HG03280 (cell line): ENCODE data around the gene SCN2B.

Source experiments
- ATAC-seq: cut with Tn5 transposase; IDR thresholded peaks from one replicate; pipeline ENCODE4 v1.9.1; 2021; ENCODE audit warnings: mild to moderate bottlenecking, moderate library complexity; ENCODE audit not compliant: unreplicated experiment

Gene SCN2B

GRCh38 chr11:118175993-118176777, at the start of gene SCN2B:
Gene SCN2B, minus strand, starts transcription at chr11:118176639. Its CDS starts 208 bp downstream, at chr11:118176431.
- no peak for ATAC-seq

- ATAC-seq, result peak; percentile 45
These were observed 48.2 kb upstream of the SCN2B start, which contains the start of gene JAML for GRCh38 chr11:118224511-118225188. Gene JAML, minus strand, starts transcription at chr11:118225011. Its CDS starts 10,145 bp downstream, at chr11:118214866.

GRCh38 chr11:118223992-118224391, 47.6 kb upstream of the SCN2B start:
- no peak for ATAC-seq

DNA sequence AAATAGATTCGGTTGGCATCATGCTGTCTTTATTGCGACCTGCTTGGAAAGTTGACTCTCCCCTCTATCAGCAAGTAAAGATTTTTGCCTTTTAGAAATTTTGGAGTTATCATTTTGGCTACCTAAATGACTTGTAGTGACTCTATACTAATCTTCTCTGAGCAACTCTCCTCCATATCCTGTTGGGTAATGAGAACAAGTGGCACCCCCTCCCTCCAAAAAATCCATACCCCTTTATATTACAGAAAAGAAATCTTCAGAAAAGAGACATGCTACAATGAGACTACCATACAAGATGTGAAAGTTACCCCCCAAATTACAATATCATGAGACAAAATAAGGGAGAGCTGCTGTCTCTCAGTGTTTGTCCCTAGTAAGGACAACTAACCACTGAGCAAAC, 47.1 kb upstream of the SCN2B start:
- ATAC-seq, result no peak

- ATAC-seq, result no peak
These were observed 46.0 kb upstream of the SCN2B start for GRCh38 chr11:118222437-118222836.

DNA sequence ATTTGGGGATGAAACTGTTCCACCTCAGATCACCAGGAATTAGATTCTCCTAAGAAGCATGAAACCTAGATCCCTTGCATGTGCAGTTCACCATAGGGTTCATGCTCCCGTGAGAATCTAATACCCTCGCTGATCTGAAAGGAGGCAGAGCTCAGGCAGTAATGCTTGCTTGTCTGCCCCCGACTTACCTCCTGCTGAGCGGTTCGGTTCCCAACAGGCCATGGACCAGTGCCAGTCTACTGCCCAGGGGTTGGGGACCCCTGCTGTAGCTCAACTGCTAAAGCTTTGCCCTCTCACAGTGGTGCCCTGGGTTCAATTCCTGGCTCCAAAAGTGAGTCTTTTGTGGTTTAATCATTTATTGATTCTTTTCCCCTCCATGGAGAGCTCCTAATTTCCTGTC, 45.0 kb upstream of the SCN2B start:
- ATAC-seq, result no peak

- ATAC-seq, result no peak
These were observed 43.3 kb upstream of the SCN2B start for GRCh38 chr11:118219732-118220131.

DNA sequence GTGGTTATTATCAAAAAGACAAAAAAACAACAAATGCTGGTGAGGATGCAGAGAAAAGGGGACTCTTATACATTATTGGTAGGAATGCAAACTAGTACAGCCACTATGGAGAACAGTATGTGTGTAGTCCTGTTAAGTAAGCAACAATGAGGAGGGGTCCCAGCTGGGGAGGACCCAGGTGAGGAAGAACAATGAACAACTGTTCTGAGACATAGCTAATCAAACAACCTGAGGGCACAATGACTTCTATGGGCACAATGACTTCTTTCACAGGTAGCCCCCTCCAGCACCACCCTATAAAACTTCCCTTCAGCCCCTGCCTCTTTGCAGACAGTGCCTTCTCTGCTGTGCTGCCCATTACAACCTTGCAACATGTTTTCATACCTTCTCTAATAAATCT, 42.8 kb upstream of the SCN2B start:
- no peak for ATAC-seq

- no peak for ATAC-seq
These were observed 41.1 kb upstream of the SCN2B start for GRCh38 chr11:118217575-118217974.

GRCh38 chr11:118216621-118217481, 40.4 kb upstream of the SCN2B start:
- no peak for ATAC-seq

- ATAC-seq, result no peak
These were observed 39.3 kb upstream of the SCN2B start for GRCh38 chr11:118215765-118216164.

DNA sequence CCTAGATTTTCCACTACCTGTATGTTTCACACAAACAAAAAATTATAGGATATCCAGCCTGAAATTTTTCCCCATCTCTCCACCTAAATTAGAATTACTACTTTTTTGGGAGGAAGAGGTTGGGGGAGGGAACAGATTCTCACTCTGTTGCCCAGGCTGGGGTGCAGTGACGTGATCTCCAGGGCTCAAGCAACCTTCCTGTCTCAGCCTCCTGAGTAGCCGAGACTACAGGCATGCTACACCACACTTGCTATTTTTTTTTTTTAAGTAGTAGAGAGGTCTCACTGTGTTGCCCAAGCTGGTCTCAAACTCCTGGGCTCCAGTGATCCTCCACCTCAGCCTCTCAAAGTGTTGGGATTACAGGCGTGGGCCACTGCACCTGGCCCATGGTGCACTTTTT, 38.8 kb upstream of the SCN2B start:
- no peak for ATAC-seq

GRCh38 chr11:118214210-118214914, 37.9 kb upstream of the SCN2B start:
- ATAC-seq, result no peak

- ATAC-seq, result no peak
These were observed 37.3 kb upstream of the SCN2B start for GRCh38 chr11:118213781-118214180.

DNA sequence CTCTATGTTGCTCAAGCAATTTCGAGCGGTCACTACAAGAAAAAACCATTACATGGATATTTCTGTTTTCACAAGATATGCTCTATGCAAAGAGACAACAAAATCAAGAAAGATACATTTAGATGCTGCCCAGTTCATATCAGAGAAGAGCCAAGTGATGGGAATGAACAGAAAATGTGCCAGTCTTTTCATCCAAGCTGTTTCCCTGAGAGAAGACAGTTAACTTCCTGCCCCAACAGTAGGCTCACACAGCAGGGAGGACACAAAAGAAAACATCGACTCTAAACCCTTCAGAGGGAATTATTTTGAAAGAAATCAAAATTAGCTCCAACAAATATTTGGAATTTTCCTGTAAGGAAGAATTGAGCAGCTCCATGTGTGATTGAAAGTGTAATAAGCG, 36.8 kb upstream of the SCN2B start:
- ATAC-seq, result no peak

DNA sequence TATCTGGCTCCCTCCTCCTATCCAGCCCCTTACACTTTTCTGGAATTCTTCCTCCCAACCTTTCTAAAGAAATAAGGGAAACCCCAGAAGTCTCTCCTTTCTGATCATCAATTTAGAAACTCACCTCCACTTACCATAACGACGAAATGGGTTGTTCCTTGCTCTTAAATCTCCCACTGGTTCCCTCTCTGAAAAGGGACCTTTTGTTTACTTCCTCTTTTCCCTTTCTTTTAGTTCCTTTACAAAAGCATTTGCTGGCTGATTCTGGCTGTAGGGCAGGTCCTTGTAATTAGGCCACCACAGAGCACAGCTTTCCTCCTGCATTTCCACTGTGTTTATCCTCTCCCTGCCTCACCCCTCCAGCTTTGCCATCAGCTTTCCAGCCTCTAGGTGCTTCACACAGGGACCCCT, 36.3 kb upstream of the SCN2B start:
- ATAC-seq, result no peak

DNA sequence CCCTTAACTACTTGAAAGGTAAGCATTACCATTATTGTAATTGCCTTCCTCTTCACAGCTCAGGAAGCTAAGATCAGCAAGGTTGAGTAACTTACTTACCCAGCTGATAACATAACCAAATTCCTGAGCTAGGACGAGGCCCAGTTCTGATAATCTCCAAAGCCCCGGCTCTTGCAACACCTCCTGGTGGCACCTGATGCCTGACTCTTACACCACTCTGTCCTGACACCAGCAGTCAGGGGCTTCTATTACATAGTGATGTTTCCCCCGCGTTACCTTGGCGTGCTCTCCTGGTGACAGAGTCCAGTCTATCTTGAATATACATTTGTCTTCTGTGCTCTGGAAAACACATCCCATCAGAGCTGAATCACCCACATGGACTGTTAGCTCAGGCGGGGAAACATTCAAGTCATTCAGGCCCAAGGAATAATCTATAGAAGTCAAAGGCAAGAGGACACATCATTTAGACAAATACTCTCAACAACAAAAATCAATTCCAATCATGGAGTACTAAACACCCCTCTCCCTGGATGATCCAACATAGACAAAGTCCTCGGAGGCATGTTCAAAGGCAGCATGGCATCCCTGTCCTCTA, 35.8 kb upstream of the SCN2B start:
- ATAC-seq, result no peak

DNA sequence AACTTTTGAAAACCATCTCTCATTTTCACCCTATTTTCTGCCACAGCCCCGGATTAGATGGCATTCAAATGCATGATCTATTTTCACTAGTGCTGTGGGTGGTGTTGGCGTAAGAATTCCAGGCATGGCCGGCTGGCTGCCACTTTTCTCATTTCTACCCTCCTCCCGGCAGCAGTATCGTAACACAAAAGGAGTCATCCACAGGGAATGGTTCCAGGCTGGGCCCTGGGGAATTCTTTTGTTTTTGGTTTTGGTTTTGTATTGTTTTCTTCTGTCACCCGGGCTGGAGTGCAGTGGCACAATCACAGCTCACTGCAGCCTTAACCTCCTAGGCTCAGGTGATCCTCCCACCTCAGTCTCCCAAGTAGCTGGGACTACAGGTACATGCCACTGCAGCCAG, 34.6 kb upstream of the SCN2B start:
- no peak for ATAC-seq

GRCh38 chr11:118210323-118210722, 33.9 kb upstream of the SCN2B start:
- no peak for ATAC-seq

- ATAC-seq, result no peak
These were observed 32.6 kb upstream of the SCN2B start for GRCh38 chr11:118209033-118209432.
